ENCODE data around the gene PPFIA4.
A peak's percentile ranks its signal among the peaks of the same experiment; 100 is the strongest.

Gene PPFIA4

DNA sequence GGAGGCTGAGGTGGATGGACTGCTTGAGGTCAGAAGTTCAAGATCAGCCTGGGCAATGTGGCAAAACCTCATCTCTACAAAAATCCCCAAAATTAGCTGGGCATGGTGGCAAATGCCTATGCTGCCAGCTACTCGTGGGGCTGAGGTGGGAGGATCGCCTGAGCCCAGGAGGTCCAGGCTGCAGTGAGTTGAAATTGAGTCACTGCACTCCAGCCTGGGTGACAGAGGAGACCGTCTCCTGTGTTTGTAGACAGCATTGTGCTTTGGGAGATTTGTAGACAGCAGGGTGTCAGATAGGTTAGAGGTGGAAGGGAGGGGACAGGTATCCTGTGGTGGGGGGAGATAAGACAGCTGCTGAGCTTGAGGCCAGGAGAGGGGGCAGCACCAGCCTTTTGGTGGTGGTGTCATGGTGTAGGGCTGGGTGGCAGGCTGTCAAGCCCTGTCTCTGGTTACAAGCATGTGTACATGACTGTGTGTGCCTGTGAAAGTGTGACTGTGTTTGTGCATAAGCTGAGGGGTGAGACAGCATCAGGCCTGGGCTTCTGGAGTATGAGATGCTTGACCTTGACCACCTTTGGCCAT is 15.2 kb downstream of the PPFIA4 start:
- no peak for DNase-seq

DNA sequence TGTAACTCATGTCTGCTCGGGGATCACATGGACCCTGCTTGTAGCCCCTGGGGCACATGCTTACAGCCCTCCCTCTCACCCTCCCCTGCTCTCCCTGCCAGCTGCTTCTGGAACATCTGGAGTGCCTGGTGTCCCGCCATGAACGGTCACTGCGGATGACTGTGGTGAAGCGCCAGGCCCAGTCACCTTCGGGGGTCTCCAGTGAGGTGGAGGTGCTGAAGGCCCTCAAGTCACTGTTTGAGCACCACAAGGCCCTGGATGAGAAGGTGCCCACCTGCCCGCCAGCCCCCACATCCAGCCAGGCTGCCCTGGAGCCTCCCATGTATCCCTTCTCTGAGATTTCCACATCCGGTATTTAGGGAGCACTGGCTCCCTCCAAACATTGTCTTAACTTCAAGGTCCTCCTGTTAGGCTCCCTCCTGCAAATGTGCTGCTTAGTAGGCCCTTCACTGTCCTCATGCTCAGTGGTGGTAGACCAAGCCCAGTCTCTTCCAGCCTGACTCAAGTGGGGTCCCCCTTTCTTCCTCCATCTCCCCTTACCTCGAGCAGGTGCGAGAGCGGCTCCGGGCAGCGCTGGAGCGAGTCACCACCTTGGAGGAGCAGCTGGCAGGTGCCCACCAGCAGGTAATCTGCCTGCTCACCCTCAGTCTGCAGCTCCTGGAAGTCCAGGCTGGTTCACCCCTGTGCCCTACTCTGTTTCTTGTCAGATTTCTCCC is 17.7 kb downstream of the PPFIA4 start:
- DNase-seq = no peak

- DNase-seq = no peak
These were observed 18.4 kb downstream of the PPFIA4 start for GRCh38 chr1:203044546-203045250.

GRCh38 chr1:203045336-203045735 is 19.0 kb downstream of the PPFIA4 start:
- no peak for DNase-seq

DNA sequence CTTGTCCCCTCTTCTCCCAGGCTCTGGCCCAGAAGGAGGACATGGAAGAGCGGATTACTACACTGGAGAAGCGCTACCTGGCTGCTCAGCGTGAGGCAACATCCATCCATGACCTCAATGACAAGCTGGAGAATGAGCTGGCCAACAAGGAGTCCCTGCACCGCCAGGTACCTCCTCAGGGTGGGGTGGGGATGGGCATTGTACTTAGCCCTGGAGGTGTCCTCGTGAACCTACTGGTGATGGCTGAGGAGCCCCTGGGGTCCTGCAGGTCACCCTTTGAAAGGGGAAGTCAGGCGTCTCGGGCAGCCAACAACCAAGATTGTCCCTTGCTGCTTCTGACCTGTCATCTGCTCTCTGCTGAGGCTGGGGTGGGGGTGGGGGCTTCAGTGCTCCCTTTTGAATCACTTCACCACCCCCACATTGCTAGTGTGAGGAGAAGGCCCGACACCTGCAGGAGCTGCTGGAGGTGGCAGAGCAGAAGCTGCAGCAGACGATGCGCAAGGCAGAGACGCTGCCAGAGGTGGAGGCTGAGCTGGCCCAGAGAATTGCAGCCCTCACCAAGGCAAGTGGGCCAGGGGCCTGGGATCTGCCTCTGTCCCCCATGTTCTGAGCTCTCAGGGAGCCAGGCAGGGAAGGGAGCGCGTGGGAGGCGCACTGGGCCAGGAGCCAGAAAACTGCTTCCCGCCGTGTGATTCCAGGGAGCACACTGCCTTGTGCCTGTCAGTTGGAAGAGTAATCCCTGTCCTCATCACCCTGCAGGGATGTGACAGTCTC is 19.7 kb downstream of the PPFIA4 start:
- no peak for DNase-seq

DNA sequence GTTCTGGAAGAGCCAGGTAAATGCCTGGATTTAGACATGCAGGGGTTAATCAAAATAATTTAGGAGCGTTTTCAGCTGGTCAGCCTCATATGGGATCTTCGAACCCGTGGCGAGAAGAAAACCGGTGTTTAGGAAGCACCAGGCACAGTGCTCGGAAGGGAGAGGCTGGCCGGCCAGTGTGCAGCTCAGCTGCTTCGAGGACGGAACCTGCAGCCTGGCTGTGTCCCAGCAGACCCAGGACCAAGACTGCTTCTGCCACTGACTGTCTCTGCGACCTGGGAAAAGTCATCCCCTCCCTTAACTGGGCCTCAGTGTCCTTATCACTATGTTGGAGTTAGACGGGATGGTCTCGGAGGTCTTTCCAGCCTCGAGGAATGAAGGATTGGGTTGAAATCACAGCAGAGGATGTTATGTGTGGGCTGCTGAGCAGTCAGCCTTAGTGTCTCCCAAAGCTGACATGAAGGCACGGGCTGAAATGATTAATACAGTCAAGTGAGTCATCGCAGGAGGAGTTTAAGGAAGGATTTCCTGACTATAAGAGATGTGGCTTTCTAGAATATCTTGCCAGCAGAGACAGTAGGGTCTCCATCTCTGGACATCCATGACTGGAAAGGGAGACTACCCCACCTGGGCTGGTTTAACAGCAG is 20.8 kb downstream of the PPFIA4 start:
- DNase-seq = peak; percentile 78

- no peak for DNase-seq
These were observed 21.8 kb downstream of the PPFIA4 start for GRCh38 chr1:203048086-203048485.

GRCh38 chr1:203048555-203049051 is 22.3 kb downstream of the PPFIA4 start:
- no peak for DNase-seq

- no peak for DNase-seq
These were observed 22.8 kb downstream of the PPFIA4 start for GRCh38 chr1:203049077-203049476.

GRCh38 chr1:203049576-203050180 is 23.4 kb downstream of the PPFIA4 start:
- no peak for DNase-seq

- DNase-seq = no peak
These were observed 24.5 kb downstream of the PPFIA4 start for GRCh38 chr1:203050826-203051225.

- DNase-seq = no peak
These were observed 25.6 kb downstream of the PPFIA4 start for GRCh38 chr1:203051841-203052324.

DNA sequence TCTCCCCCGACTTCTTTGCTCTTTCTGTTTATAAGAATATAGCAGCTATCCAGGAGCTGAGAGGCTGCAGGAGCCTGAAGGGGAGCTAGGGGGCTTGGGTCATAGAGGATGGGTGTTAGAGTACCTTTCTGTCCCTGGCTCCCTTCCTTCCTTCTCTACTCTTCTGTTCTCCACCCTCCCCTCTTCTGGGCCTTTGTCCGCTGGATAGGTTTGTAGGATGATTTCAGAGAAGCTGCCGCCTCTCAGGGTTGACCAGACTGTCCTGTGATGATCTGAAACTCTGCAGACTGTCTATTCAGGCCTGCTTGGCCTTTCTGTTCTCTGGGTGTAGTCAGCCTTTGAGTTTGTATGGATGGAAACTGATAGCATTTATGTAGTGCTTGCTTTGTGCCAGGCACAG is 26.3 kb downstream of the PPFIA4 start:
- no peak for DNase-seq

- DNase-seq = no peak
These were observed 27.9 kb downstream of the PPFIA4 start for GRCh38 chr1:203054184-203054583.

DNA sequence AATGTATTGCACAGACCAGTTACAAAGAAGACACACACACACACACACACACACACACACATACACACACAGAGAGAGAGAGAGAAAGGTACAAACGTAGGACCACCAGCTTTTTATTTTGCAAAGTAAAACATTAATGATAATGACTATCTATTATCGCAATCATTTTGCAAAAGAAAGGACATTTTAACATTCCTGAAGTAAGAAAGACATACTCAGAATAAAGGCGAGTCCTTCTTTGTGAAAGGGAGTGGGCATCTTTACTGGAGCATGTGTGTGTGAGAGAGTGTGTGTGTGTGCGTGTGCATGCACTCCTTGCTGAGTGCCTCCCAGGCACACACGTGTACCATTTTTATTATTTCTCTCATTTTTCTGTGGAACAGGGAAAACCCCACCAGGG is 28.4 kb downstream of the PPFIA4 start:
- DNase-seq = no peak

DNA sequence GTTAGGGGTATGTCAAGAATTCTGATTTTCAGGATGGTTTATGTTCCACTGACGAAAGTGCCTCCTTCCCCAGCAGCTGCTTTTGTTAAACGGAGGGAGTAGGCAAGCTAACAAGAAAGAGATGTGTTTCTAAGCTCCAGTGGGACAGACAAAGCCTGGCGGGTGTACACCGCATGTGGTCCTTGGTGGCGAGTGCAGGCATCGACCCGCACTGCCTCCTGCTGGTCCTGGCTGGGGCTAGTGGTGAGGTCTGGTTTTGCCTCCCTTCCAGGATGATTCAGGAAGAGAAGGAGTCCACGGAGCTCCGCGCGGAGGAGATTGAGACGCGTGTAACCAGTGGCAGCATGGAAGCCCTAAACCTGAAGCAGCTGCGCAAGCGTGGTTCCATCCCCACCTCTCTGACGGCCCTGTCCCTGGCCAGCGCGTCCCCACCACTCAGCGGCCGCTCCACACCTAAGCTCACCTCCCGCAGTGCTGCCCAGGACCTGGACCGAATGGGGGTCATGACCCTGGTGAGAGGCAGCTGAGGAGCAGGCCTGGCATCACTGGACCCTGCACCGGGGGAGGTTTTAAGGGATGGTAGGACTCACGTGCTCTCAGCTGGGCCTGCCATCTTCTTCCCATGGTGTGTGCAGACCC is 29.0 kb downstream of the PPFIA4 start:
- no peak for DNase-seq

GRCh38 chr1:203056012-203056411 is 29.7 kb downstream of the PPFIA4 start:
- DNase-seq = no peak

DNA sequence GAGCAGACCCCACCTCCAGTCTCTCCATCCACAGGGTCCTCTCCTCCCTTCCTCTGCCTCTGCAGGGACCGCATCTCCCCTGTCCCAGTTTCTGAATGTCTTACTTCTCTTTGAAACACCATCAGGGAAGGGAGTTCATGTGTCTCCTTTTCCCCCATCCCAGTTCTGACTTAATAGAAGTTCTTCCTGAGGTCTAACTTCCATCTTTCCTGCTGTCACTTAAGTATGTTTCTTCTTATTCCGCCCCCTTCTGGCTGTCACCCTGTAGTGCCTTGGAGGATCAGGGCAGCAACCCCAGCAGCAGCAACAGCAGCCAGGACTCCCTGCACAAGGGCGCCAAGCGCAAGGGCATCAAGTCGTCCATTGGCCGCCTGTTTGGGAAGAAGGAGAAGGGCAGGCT is 30.2 kb downstream of the PPFIA4 start:
- DNase-seq = no peak

GRCh38 chr1:203057911-203058675 is 31.8 kb downstream of the PPFIA4 start:
- no peak for DNase-seq

DNA sequence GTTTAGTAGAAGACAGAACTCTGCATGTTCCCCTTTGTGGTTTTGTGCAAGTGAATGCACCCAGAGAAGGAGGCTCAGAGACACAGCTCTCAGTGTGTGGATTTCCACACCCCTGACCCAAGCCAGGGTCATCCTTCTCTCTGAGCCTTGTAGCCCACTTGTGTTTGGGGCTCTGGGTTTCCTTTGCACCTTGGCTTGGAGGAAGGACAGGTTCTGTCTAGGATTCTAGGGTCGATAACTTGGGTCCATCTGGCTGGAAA is 32.3 kb downstream of the PPFIA4 start:
- no peak for DNase-seq

GRCh38 chr1:203059485-203059884 is 33.2 kb downstream of the PPFIA4 start:
- DNase-seq = no peak

Measured in 8988T (cell line).